Mucosa of stomach (tissue), 1 donor: ENCODE results near the gene WDFY2.
"Not testable (repeated sequence)": the region's sequence is repeated elsewhere in the genome, so short reads cannot be mapped to it uniquely, and the experiment has no call there.

Source experiments
- H3K27me3 ChIP-seq: one replicate; pipeline ENCODE4 v1.7.0; 2013; ENCODE audit warnings: mild to moderate bottlenecking, low read length; ENCODE audit not compliant: control insufficient read depth, insufficient read depth
- H3K36me3 ChIP-seq: one replicate; pipeline ENCODE4 v1.7.0; 2013; ENCODE audit warnings: low read length; ENCODE audit not compliant: control insufficient read depth, insufficient read depth
- H3K4me1 ChIP-seq: one replicate; pipeline ENCODE4 v1.7.0; 2013; ENCODE audit warnings: mild to moderate bottlenecking, low read length; ENCODE audit not compliant: control insufficient read depth, insufficient read depth
- H3K4me3 ChIP-seq: one replicate; pipeline ENCODE4 v1.7.0; 2013; ENCODE audit warnings: low read length
- H3K9ac ChIP-seq: one replicate; pipeline ENCODE4 v1.7.0; 2013; ENCODE audit warnings: mild to moderate bottlenecking, low read length, moderate library complexity
- H3K9me3 ChIP-seq: one replicate; pipeline ENCODE4 v1.7.0; 2013; ENCODE audit warnings: mild to moderate bottlenecking, low read length, moderate library complexity; ENCODE audit not compliant: control insufficient read depth
- donor health status: Pancreatic carcinoma.

Gene WDFY2

DNA sequence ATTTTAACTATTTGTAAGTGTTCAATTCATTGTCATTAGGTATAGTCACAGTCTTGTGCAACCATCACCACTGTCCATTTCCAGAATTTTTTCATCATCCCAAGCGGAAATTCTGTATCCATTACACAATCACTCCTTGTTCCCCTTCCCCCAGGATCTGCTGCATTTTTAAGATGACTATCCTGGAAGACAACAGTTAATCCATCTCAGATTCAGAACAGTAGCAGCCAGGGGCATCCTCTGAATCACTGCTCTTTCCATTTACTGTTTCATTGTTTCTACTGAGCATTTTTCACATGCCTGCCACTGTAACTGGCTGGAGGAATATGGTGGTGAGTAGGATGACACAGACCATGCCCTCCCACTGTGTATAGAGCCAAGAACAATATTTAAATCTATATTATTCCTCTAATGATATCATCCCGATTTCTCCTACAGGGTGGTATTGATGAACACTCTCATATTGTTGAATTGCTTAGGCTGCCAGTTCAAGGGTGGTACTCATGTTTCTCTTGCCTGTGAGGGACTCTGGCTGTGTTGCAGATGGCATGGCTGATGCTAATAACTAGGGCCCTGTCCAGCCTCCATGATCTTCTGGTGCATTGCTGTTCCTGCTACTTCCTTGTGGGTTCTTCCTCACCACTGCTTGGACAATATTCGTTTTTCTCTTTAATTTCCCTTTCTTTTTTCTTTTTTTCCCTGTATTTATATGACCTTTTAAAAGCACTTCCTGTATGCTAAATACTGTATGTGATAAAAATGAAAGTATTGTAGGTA, 59.0 kb downstream of the WDFY2 start:
- H3K9ac ChIP-seq = no peak overlapping the region
- no peaks in the 10 kb centered on the region for H3K9me3 ChIP-seq
- H3K4me3 ChIP-seq = no peak overlapping the region
- peaks cover 22% of the 10 kb centered on the region for H3K4me1 ChIP-seq
- H3K27me3 ChIP-seq = no peaks in the 10 kb centered on the region
- H3K36me3 ChIP-seq = no peaks in the 10 kb centered on the region

DNA sequence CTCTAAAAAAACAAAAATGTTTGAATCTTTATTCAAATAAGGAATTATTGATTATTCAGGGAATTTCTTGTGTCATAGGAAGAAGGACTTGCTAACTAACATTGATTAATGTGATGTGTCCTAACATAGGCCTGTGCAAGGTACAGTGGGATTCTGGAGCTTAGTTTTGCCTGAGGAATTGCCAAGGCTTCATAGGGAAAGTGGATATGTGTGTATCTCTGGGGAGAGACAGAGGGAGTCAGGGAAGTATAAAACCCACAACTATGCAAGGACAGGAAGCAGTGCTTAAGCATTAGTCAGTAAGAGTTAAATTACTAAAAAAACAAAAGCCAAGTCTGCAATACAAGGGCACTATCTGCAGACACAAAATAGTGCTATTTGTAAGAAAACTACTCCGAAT, 59.6 kb downstream of the WDFY2 start:
- Histone ChIP-seq H3K4me3 (no peak overlapping the region), H3K9ac (no peak overlapping the region)

DNA sequence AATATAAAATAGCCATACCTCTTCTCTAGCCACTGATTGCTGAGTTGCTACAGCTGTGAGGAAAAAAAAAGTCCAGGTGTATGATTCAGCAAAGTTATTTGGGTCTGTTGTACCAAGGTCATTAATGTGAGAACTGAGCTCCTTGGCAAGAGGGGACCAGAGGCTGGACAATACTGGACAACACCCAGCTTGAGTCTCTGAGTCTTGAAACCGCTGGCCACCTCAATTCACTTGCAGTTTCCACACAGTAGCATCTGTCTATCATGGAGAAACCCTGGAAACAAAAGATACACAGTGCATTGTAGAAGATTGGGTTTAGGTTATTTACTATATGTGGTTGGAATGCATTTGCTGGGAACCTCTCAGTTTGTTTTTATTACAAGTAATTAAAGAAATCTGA, 60.4 kb downstream of the WDFY2 start:
- no peaks in the 10 kb centered on the region for H3K36me3 ChIP-seq
- H3K27me3 ChIP-seq = no peaks in the 10 kb centered on the region
- no peaks in the 10 kb centered on the region for H3K9me3 ChIP-seq
- H3K9ac ChIP-seq = no peak overlapping the region
- peaks cover 22% of the 10 kb centered on the region for H3K4me1 ChIP-seq
- no peak overlapping the region for H3K4me3 ChIP-seq

More for the DNA sequence above, 59.6 kb downstream of the WDFY2 start:
- peaks cover 22% of the 10 kb centered on the region for H3K4me1 ChIP-seq
- no peaks in the 10 kb centered on the region for H3K27me3 ChIP-seq
- H3K9me3 ChIP-seq = no peaks in the 10 kb centered on the region
- no peaks in the 10 kb centered on the region for H3K36me3 ChIP-seq

DNA sequence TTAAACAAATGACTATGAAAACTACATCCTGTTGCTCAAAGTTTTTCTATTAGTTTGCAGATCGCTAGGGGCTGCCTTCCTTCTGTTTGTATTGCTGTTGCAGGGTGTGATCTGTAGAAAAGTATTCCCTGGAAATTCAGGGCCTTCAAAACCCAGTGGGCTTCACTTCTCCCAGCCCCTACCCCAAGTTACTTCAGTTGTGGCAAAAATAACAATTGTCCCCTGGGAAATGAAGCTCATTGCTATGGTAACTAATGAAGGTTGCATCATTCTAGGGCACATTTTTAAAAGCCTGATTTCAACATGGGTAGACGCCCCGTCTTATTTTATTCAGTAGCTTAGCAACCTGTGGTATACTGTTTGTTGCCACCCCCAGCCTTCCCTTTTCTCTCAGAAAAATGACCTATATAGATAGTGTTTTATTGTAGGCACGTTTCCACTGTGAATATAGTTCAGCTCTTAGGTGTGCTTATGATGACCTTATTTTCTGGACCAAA, 60.9 kb downstream of the WDFY2 start:
- peaks cover 22% of the 10 kb centered on the region for H3K4me1 ChIP-seq
- no peak overlapping the region for H3K4me3 ChIP-seq
- H3K27me3 ChIP-seq = no peaks in the 10 kb centered on the region
- no peaks in the 10 kb centered on the region for H3K36me3 ChIP-seq
- no peak overlapping the region for H3K9ac ChIP-seq
- no peaks in the 10 kb centered on the region for H3K9me3 ChIP-seq

DNA sequence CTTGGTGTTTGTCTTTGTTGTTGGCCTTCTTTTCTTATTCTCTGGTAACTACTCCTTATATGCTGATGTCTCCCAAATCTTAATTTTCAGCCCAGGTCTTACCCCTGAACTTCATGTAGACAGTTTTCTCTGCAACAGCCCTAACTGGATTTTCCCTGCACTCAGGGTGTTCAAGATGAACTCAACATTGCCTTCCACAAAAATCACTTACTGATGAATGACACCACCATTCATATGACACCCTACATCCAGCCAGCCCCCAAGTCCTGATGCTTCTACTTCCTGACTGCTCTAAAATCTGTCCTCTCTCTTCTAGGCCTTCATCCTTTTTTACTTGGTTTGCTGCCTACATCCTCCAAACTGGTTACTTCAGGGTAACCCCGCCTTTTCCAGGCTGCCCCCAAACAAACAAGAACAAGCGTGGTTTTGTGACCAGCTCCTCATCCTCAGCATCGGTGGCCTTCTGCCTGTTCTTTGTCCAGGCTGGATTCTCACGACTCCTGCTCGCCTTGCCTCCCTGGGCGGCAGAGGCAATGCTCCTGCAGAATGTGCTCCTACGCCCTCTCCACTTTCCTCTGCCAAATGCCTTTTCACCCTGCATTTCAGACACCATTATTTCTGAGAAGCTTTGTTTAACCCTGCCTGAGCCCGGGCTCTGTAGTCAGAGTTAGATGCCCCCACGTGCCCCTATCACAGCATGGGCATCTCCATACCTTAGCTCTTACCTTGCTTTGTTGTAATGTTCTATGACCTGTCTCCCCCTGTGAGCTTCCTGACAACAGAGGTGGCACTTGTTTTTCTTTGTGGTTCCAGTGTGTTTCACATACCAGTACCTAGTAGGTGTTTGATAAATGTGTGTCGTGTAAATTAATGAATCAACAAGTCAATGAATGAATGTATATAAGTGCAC, 61.8 kb downstream of the WDFY2 start:
- Histone ChIP-seq H3K36me3 (no peaks in the 10 kb centered on the region), H3K4me3 (no peak overlapping the region), H3K27me3 (no peaks in the 10 kb centered on the region), H3K9me3 (no peaks in the 10 kb centered on the region), H3K4me1 (peaks cover 22% of the 10 kb centered on the region), H3K9ac (no peak overlapping the region)

DNA sequence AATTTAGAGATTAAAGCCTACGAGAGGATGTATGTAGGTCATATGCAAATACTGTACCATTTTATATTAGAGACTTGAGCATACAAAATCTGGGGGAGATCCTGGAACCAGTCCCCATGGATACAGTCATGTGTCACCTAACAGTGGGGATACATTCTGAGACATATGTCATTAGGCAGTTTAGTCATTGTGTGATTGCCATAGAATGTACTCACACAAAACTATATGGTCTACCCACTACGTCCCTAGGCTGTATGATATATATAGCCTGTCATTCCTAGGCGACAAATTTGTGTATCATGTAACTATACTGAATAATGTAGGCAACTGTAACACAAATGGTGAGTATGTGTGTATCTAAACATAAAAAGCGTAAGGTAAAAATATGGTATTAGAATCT, 62.8 kb downstream of the WDFY2 start:
- H3K4me3 ChIP-seq = no peak overlapping the region
- no peaks in the 10 kb centered on the region for H3K36me3 ChIP-seq
- peaks cover 22% of the 10 kb centered on the region for H3K4me1 ChIP-seq
- no peak overlapping the region for H3K9ac ChIP-seq
- no peaks in the 10 kb centered on the region for H3K27me3 ChIP-seq
- no peaks in the 10 kb centered on the region for H3K9me3 ChIP-seq

DNA sequence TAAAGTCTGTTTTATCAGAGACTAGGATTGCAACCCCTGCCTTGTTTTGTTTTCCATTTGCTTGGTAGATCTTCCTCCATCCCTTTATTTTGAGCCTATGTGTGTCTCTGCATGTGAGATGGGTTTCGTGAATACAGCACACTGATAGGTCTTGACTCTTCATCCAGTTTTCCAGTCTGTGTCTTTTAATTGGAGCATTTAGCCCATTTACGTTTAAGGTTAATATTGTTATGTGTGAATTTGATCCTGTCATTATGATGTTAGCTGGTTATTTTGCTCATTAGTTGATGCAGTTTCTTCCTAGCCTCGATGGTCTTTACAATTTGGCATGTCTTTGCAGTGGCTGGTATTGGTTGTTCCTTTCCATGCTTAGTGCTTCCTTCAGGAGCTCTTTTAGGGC, 67.9 kb downstream of the WDFY2 start:
- not testable (repeated sequence) for H3K4me3 ChIP-seq, H3K27me3 ChIP-seq, H3K4me1 ChIP-seq

DNA sequence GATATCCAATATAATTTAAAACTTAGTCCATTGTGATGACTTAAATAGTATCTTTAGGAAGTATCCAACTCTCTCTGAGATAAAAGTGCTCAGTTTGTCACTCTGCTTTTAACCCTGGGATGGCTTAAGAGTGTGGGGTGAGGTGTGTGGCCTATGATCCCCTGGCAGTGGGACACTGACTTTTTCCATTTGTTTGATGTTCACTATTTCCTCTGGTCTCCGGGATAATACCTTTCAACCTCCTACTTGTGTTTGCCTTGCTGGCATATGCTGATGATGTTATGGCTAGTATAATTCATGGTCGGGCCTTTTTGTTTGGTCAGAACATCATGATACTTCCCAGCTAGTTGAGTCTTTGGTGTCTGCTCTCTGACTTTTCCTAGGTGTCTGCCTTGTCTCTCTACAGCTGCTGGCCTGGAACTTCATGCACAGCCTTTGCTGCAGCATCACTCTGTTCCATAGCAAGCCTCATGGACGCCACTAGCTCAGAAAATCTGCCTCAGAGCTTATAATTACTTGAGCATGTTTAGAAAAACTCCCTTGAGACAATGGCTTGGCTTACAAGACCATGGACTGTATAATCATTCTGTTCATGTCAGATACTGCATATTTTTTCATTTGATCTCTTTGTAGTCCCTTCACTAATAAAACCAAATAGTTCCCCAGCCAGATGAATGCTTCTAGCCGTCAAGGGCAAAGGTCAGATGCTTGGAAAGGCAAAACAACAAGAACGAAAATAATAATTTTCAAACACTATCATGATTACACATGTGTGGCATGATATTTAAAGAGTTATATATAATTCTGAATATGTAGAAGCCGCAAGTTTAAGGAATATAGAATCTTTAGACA, 75.2 kb downstream of the WDFY2 start:
- H3K4me1 ChIP-seq = no peaks in the 10 kb centered on the region
- no peak overlapping the region for H3K4me3 ChIP-seq
- H3K9me3 ChIP-seq = no peaks in the 10 kb centered on the region
- H3K27me3 ChIP-seq = no peaks in the 10 kb centered on the region
- no peak overlapping the region for H3K9ac ChIP-seq
- H3K36me3 ChIP-seq = no peaks in the 10 kb centered on the region

More for the DNA sequence above, 67.9 kb downstream of the WDFY2 start:
- H3K36me3 ChIP-seq, H3K9ac ChIP-seq, H3K9me3 ChIP-seq: not testable (repeated sequence)

DNA sequence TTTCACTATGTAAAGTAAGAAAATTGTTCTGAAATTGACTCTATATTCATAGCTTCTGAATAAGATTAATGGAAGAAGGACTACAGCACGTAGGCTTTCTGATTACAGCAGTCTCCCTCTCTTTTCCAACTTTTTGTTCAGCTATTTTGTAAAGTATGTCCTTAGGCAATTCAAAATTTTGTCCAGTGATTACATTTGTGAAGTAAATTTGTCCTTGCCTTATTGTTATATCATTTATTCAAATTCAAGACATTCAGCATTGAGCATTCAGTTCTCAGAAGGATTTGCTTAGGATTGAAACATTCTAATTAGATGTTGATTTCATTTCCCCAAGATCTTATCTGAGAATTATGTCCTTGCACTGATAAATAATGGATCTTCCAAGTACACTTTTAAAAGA, 76.6 kb downstream of the WDFY2 start:
- Histone ChIP-seq H3K4me1 (no peaks in the 10 kb centered on the region), H3K36me3 (no peaks in the 10 kb centered on the region), H3K27me3 (no peaks in the 10 kb centered on the region), H3K9ac (no peak overlapping the region), H3K9me3 (no peaks in the 10 kb centered on the region), H3K4me3 (no peak overlapping the region)

DNA sequence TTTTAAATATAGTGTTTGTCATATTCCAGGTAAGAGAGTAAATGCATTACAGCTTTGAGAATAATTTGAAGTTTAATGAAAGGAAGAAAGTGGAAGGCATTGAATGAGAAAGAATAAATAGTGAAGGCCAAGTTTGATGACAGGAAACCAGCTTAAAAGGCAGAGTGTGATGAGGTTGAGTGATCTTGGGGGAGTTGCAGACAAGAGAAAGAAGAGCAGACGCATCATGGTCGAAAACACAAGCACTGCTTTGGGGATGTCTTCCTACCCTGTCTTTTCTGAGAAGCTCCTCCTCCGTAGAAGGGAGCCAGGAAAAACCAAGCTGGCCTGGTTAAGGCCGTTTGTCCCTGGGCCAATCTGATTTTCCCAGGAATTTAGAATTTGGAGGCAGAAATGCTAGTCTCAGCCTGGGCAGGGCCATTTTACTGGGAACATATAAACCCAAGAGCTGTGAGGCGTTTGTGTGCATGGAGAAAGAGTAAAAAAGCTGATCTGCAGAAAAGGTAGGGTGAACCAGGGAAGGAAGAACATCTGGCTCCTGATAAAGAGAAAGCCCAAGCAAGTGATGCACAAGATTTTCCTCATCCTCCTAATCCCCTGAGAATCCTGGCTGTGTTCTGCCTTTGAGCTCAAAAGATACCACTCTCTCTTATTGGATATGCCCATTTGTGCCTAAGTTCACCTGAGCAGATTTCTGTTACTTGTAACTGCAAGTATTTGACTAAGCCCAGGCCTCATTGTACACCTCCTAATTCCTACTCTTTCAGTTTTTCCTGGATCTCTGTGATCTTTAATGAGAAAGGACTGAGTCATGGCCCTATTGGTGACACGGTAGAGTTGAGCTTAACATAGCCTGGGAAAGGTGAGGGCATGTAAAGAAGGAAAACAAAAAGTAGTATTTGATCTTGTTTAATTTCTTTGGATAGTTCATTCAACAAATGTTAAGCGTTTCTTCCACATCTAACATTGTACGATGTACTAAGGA, 80.0 kb downstream of the WDFY2 start:
- Histone ChIP-seq H3K9ac (no peak overlapping the region), H3K4me3 (no peak overlapping the region), H3K27me3 (no peaks in the 10 kb centered on the region), H3K9me3 (no peaks in the 10 kb centered on the region), H3K4me1 (peaks cover 8% of the 10 kb centered on the region), H3K36me3 (no peaks in the 10 kb centered on the region)

DNA sequence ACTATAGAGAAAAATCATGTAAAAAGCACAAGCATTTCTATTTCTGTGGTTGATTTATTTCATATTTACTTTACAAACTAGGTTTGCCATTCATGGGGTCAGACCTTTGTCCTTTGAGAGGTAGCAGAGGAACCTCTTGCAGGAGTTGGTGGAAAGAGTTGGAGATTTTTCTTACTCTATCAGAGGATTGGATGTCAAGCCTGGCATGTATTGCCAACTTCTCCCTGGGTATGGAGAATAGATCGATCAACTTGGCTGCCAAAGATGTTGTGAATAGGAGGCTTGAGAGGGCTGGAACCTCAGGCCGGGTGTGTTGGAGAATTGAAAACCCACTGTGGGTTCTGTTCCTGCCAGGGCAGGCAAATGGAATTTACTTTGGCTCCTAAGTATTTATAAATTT, 81.2 kb downstream of the WDFY2 start:
- Histone ChIP-seq H3K27me3 (no peaks in the 10 kb centered on the region), H3K36me3 (no peaks in the 10 kb centered on the region), H3K9ac (no peak overlapping the region), H3K4me3 (no peak overlapping the region), H3K9me3 (no peaks in the 10 kb centered on the region), H3K4me1 (peaks cover 8% of the 10 kb centered on the region)
